Measurements from ENCODE around the gene RNF2.
"Not testable (repeated sequence)": the region's sequence is repeated elsewhere in the genome, so short reads cannot be mapped to it uniquely, and the experiment has no call there.

RNF2 gene

DNA sequence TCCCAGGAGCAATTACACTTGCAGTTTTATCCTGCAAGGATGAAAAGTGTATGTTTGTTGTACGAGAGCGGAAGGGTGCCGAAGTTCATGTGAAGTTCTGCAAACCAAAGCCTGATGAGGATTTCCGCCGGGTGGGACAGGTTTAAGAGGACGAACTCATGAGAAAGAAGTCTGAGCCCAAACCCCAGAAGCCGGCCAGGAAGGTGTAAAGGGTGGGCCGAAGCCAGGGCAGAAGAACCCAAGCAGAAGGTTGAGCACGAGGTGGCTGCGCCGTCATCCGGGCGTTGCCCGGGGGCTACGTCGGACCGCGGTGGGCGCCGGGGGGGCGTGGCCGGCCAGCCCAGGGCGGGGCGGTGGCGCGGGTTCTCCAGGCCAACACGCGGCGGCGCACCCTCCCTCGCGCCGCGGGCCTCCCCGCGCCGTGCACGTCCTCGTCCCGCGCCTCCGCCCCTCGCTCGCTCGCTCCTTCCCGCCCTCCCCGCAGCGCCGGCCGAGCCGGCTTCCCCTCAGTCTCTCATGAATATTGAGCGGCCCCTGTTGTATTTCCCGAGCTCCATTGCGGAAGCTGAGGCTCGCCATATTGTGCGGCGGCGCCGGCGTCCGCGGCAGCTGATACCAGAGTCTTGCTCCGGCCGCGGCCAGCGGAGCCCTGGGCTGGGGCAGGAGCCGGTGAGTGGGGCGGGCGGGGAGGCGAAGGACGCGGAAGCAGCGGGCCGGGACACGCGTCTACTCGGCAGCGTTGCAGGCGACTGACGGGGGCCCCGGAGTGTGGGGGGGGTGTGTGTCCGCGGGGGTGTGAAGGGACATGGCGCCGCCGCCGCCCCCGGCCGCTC, at the start of gene RNF2:
RNF2 (plus strand) TSS at position 578 of the 833 bp plus-strand sequence. CDS start 41,996 bp downstream, outside the sequence.
- no peak for TF ChIP-seq CTCF (IDR thresholded peaks at IDR 0.05; ENCODE audit: borderline replicate concordance, insufficient read depth, low read depth, low read length)
- H3K4me3 ChIP-seq (ENCODE audit: low read depth, low read length) = peak within 1 kb of the TSS; percentile 99

- H3K4me3 ChIP-seq (ENCODE audit: low read depth, low read length) = not testable (repeated sequence)
These were observed 45.4 kb upstream of the RNF2 start for GRCh38 chr1:184999974-185000373.

GRCh38 chr1:185001312-185001880, 44.0 kb upstream of the RNF2 start:
- not testable (repeated sequence) for H3K4me3 ChIP-seq (ENCODE audit: low read depth, low read length)

- no peak for TF ChIP-seq CTCF (IDR thresholded peaks at IDR 0.05; ENCODE audit: borderline replicate concordance, insufficient read depth, low read depth, low read length)
- H3K4me3 ChIP-seq (ENCODE audit: low read depth, low read length) = no peak overlapping the region
These were observed 36.5 kb upstream of the RNF2 start for GRCh38 chr1:185008838-185009237.

- TF ChIP-seq CTCF (IDR thresholded peaks at IDR 0.05; ENCODE audit: borderline replicate concordance, insufficient read depth, low read depth, low read length) = no peak
- H3K4me3 ChIP-seq (ENCODE audit: low read depth, low read length) = no peak overlapping the region
These were observed 35.0 kb upstream of the RNF2 start for GRCh38 chr1:185010361-185010760.

GRCh38 chr1:185014941-185015340, 30.4 kb upstream of the RNF2 start:
- no peak for TF ChIP-seq CTCF (IDR thresholded peaks at IDR 0.05; ENCODE audit: borderline replicate concordance, insufficient read depth, low read depth, low read length)
- H3K4me3 ChIP-seq (ENCODE audit: low read depth, low read length) = no peak overlapping the region

DNA sequence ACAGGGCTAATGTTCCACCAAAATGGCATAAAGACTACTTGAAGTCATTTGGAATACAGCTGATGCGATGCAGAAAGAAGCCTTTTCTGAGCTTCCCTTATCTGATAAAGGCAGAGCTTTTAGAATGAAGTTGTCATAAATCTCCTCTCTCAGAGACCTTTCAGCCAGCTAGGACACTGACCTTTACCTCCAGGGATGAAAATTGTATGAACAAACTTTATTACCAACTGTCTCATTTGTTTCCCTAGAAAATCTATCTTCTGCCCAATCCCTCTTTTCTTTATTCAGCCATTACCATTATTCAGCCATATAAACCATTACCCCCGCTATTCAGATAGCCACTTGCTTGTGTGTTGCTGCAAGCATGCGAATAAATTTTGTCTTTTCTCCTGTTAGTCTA, 29.7 kb upstream of the RNF2 start:
- no peak overlapping the region for H3K4me3 ChIP-seq (ENCODE audit: low read depth, low read length)
- TF ChIP-seq CTCF (IDR thresholded peaks at IDR 0.05; ENCODE audit: borderline replicate concordance, insufficient read depth, low read depth, low read length) = no peak

DNA sequence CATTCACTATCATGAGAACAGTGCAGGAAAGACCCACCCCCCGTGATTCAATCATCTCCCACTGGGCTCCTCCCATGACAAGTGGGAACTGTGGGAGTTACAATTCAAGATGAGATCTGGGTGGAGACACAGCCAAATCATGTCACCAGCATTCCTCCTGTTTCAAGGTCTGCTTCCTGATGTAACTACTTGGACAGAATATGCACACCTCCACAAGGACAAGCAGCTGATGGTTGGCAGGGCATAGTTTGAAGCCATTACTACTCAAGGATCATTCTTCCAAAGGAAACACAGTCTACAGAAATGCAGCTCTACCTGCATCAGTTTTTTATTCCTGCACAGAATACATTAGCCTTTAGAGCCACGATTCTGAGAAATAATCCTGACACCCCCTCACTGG, 28.5 kb upstream of the RNF2 start:
- H3K4me3 ChIP-seq (ENCODE audit: low read depth, low read length) = no peak overlapping the region
- no peak for TF ChIP-seq CTCF (IDR thresholded peaks at IDR 0.05; ENCODE audit: borderline replicate concordance, insufficient read depth, low read depth, low read length)

Measured in GM12875 (cell line).